Mesenchymal stem cell (in vitro differentiated cells and primary cell): Measurements from ENCODE around the gene SLC34A3.
A peak's percentile ranks its signal among the peaks of the same experiment; 100 is the strongest.

Source experiments
- DNase-seq: peaks from one replicate; pipeline ENCODE4 v3.0.0-alpha.2; 2013
- H2AFZ ChIP-seq: one replicate; pipeline ENCODE4 v1.6.1; 2013; ENCODE audit warnings: low read depth, mild to moderate bottlenecking, control low read depth, inconsistent platforms, low read length, moderate library complexity
- H2AK5ac ChIP-seq: 2 replicates; pipeline ENCODE4 v1.6.1; 2013; ENCODE audit warnings: low read length, moderate library complexity, mild to moderate bottlenecking, inconsistent platforms; ENCODE audit not compliant: severe bottlenecking
- H2BK120ac ChIP-seq: one replicate; pipeline ENCODE4 v1.6.1; 2013; ENCODE audit warnings: low read depth, mild to moderate bottlenecking, inconsistent platforms, low read length, moderate library complexity
- H2BK12ac ChIP-seq, 2 experiments: one replicate each; pipeline ENCODE4 v1.6.1; 2013; ENCODE audit warnings: inconsistent platforms in 2 of 2, low read length in 2 of 2, mild to moderate bottlenecking in 2 of 2, moderate library complexity in 2 of 2, control low read depth in 1 of 2
- H2BK15ac ChIP-seq: one replicate; pipeline ENCODE4 v1.6.1; 2013; ENCODE audit warnings: mild to moderate bottlenecking, low read depth, inconsistent platforms; ENCODE audit not compliant: poor library complexity, severe bottlenecking
- H2BK5ac ChIP-seq: 2 replicates; pipeline ENCODE4 v1.6.1; 2013; ENCODE audit warnings: low read depth, mild to moderate bottlenecking, low read length, control low read depth, inconsistent platforms; ENCODE audit not compliant: poor library complexity, severe bottlenecking
- H3K14ac ChIP-seq, 2 experiments: one replicate each; pipeline ENCODE4 v1.6.1; 2013; ENCODE audit warnings: inconsistent platforms in 2 of 2, low read length in 2 of 2, control low read depth in 1 of 2, mild to moderate bottlenecking in 1 of 2, moderate library complexity in 1 of 2
- H3K18ac ChIP-seq, 2 experiments: one replicate each; pipeline ENCODE4 v1.6.1; 2013; ENCODE audit warnings: inconsistent platforms in 2 of 2, low read length in 2 of 2, control low read depth in 1 of 2, low read depth in 1 of 2, mild to moderate bottlenecking in 1 of 2
- H3K23ac ChIP-seq, 2 experiments: one replicate each; pipeline ENCODE4 v1.6.1; 2013; ENCODE audit warnings: inconsistent platforms in 2 of 2, low read length in 2 of 2, mild to moderate bottlenecking in 2 of 2, moderate library complexity in 2 of 2, control low read depth in 1 of 2
- H3K27ac ChIP-seq: 2 replicates; pipeline ENCODE4 v1.5.1; 2013; ENCODE audit warnings: mild to moderate bottlenecking, moderate library complexity, low read length, control low read depth, inconsistent platforms; ENCODE audit not compliant: poor library complexity, severe bottlenecking
- H3K27me3 ChIP-seq, 2 experiments: 2 replicates each; pipeline versions ENCODE4 v1.6.1 to v1.7.0; 2013; ENCODE audit warnings: low read length in 2 of 2, mild to moderate bottlenecking in 2 of 2, moderate library complexity in 2 of 2, control low read depth in 1 of 2, inconsistent platforms in 1 of 2; ENCODE audit not compliant: control insufficient read depth in 1 of 2, insufficient read depth in 1 of 2
- H3K36me3 ChIP-seq, 2 experiments: 2 replicates each; pipeline versions ENCODE4 v1.6.1 to v1.7.0; 2013; ENCODE audit warnings: low read length in 2 of 2, control low read depth in 1 of 2, inconsistent platforms in 1 of 2, low read depth in 1 of 2, mild to moderate bottlenecking in 1 of 2; ENCODE audit not compliant: insufficient read depth in 2 of 2, control insufficient read depth in 1 of 2
- H3K4ac ChIP-seq, 2 experiments: one replicate each; pipeline ENCODE4 v1.6.1; 2013; ENCODE audit warnings: inconsistent platforms in 2 of 2, low read length in 2 of 2, mild to moderate bottlenecking in 2 of 2, moderate library complexity in 2 of 2, control low read depth in 1 of 2, low read depth in 1 of 2
- H3K4me1 ChIP-seq: 2 replicates; pipeline ENCODE4 v1.6.1; 2013; ENCODE audit warnings: low read depth, low read length, control low read depth; ENCODE audit not compliant: control insufficient read depth, insufficient read depth
- H3K4me2 ChIP-seq: 2 replicates; pipeline ENCODE4 v1.6.1; 2013; ENCODE audit warnings: low read length, mild to moderate bottlenecking, inconsistent platforms; ENCODE audit not compliant: poor library complexity, severe bottlenecking
- H3K4me3 ChIP-seq, 2 experiments: 2 replicates each; pipeline versions ENCODE4 v1.5.1 to v1.7.0; 2013; ENCODE audit warnings: low read length in 2 of 2, mild to moderate bottlenecking in 2 of 2, control low read depth in 1 of 2, low read depth in 1 of 2; ENCODE audit not compliant: insufficient read depth in 1 of 2
- H3K79me1 ChIP-seq: replicated peaks from 2 replicates; pipeline ENCODE4 v1.6.1; 2013; ENCODE audit warnings: mild to moderate bottlenecking, control low read depth, low read length, inconsistent platforms; ENCODE audit not compliant: poor library complexity, severe bottlenecking
- H3K9ac ChIP-seq: 2 replicates; pipeline ENCODE4 v1.7.0; 2013; ENCODE audit warnings: mild to moderate bottlenecking, low read length, moderate library complexity
- H3K9me3 ChIP-seq: 2 replicates; pipeline ENCODE4 v1.7.0; 2013; ENCODE audit warnings: mild to moderate bottlenecking, low read length; ENCODE audit not compliant: control insufficient read depth
- H4K8ac ChIP-seq: one replicate; pipeline ENCODE4 v1.6.1; 2013; ENCODE audit warnings: inconsistent platforms, mild to moderate bottlenecking, low read length, moderate library complexity
- H4K91ac ChIP-seq: one replicate; pipeline ENCODE4 v1.6.1; 2013; ENCODE audit warnings: mild to moderate bottlenecking, low read length, inconsistent platforms
- WGBS: methylation state at CpG from one replicate; pipeline ENCODE4 v1.1.7; 2013; ENCODE audit warnings: mixed read lengths; 5-methylcytosine and 5-hydroxymethylcytosine counted together

SLC34A3 gene

DNA sequence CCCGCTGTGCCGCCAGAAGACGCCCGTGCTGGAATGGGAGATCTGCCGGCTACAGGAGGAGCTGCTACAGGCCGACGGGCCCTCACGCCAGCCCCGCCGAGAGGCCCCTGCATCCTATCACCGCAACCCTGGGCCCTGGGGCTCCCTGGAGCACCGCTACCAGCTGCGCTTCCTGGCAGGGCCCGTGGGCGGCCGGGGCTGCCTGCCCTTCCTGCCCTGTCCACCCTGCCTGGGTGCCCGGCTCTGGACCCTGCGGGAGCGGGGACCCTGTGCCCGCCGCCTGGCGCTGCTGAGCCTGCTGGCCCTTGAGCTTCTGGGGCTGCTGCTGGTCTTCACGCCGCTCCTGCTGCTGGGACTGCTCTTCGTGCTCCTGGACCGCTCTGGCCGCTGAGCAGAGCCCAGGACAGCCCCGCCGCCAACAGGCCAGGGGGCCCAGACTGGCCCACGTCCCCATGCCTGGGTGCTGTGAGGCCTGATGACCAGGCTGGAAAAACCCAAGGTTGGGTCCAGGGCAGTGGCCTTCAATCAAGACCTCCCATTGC, 12.4 kb upstream of the SLC34A3 start:
- peak overlapping the region; percentile 59 for H4K8ac ChIP-seq
- no peak overlapping the region for H2BK5ac ChIP-seq
- no peak overlapping the region for H2BK120ac ChIP-seq
- H3K23ac ChIP-seq = peak overlapping the region in 1 of 2 experiments; percentile 40
- H3K79me1 ChIP-seq = no peaks in the 10 kb centered on the region
- WGBS = 97% methylated on average over 27 of the region's 30 CpGs
- H2AK5ac ChIP-seq = no peak overlapping the region
- peak overlapping the region in 1 of 2 experiments; percentile 58 for H3K4ac ChIP-seq
- no peak for DNase-seq
- H3K4me1 ChIP-seq = peaks cover 59% of the 10 kb centered on the region
- peak overlapping the region in 1 of 2 experiments; percentile 73 for H2BK12ac ChIP-seq
- no peaks in the 10 kb centered on the region for H3K27me3 ChIP-seq
- H3K9ac ChIP-seq = no peak overlapping the region
- H3K4me3 ChIP-seq = peak overlapping the region; percentile 5 to 69
- H3K14ac ChIP-seq = no peak overlapping the region
- H3K9me3 ChIP-seq = no peaks in the 10 kb centered on the region
- H3K18ac ChIP-seq = peak overlapping the region; percentile 14 to 19
- H2BK15ac ChIP-seq = peak overlapping the region; percentile 97
- peak overlapping the region; percentile 59 for H3K27ac ChIP-seq
- no peak overlapping the region for H3K4me2 ChIP-seq
- H2AFZ ChIP-seq = no peak overlapping the region
- H4K91ac ChIP-seq = peak overlapping the region; percentile 64
- H3K36me3 ChIP-seq = peaks cover 5 to 43% of the 10 kb centered on the region in 2 experiments

DNA sequence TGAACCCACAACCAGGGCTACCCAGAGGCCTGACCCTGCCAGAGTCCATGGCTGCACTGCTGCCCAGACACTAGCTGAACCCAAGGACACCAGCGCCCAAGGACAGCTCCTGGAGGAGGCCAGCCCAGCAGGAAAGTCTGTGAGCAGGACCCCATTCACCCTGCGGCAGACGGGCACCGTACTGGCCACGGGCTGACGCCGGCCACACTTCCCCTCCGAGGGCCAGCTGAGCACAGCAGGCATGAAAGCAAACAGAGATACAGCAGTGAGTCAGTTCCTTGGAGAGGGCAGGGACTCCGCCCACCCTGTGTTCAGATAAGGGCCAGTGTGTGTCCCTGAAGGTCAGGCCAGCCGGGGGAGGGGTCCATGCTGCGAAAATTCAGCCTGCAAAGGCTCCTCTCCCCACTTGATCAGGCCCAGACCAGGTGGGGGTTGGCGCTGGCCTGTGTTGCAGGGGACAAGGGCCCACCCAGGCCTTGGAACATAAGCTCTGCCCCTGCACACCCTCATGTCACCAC, 11.9 kb upstream of the SLC34A3 start:
- Histone ChIP-seq H3K79me1 (no peaks in the 10 kb centered on the region), H4K8ac (peak overlapping the region; percentile 75), H3K9me3 (no peaks in the 10 kb centered on the region), H3K4ac (peak overlapping the region in 1 of 2 experiments; percentile 57), H3K23ac (no peak overlapping the region), H3K4me2 (no peak overlapping the region), H4K91ac (peak overlapping the region; percentile 63), H2AK5ac (no peak overlapping the region), H3K4me1 (peaks cover 61% of the 10 kb centered on the region), H3K27me3 (no peaks in the 10 kb centered on the region), H2BK15ac (no peak overlapping the region), H2AFZ (no peak overlapping the region), H2BK120ac (no peak overlapping the region), H2BK12ac (peak overlapping the region in 1 of 2 experiments; percentile 65), H3K9ac (no peak overlapping the region), H3K4me3 (no peak overlapping the region), H3K14ac (no peak overlapping the region), H2BK5ac (no peak overlapping the region), H3K18ac (peak overlapping the region; percentile 11 to 19), H3K27ac (peak overlapping the region; percentile 59), H3K36me3 (peaks cover 5 to 37% of the 10 kb centered on the region in 2 experiments)
- peak; percentile 71 for DNase-seq
- 37% methylated on average over 12 of the region's 12 CpGs for WGBS

DNA sequence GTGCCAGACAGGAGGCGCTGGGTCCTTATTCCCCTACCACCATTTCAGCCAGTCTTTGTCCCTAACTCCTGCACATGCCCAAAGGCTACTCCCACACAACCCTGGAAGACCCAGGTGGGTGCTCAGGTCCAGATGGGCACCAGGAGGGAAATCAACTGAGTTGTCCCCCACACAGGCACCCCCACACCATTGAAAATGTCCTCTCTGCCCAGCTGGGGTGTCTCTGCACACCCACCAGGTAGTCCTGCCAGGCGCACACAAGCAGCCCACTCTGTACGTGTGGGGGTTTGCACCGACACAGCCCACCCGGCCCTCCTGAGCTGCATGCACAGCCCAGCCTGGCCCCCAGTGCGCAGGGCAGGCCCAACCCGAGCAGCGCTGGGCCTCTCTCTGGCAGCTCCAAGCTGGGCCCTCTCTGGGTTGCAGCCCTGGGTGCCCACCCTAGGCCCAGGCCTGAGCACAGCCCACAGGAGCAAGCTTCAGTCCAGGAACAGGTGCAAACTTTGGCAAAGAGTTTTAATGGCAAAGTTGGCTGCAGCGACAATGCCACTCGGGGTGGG, 10.9 kb upstream of the SLC34A3 start:
- H3K23ac ChIP-seq = no peak overlapping the region
- no peak overlapping the region for H2AK5ac ChIP-seq
- H3K4me2 ChIP-seq = no peak overlapping the region
- no peak overlapping the region for H2BK5ac ChIP-seq
- no peak overlapping the region for H3K4ac ChIP-seq
- WGBS = 93% methylated on average over 10 of the region's 10 CpGs
- peaks cover 67% of the 10 kb centered on the region for H3K4me1 ChIP-seq
- no peak for DNase-seq
- H3K4me3 ChIP-seq = no peak overlapping the region
- no peak overlapping the region for H2BK12ac ChIP-seq
- H2BK120ac ChIP-seq = no peak overlapping the region
- H4K8ac ChIP-seq = no peak overlapping the region
- no peak overlapping the region for H2BK15ac ChIP-seq
- no peak overlapping the region for H2AFZ ChIP-seq
- no peak overlapping the region for H3K27ac ChIP-seq
- H3K36me3 ChIP-seq = peaks cover 2 to 27% of the 10 kb centered on the region in 2 experiments
- no peak overlapping the region for H3K14ac ChIP-seq
- H3K18ac ChIP-seq = no peak overlapping the region
- no peak overlapping the region for H4K91ac ChIP-seq
- H3K9me3 ChIP-seq = no peaks in the 10 kb centered on the region
- no peaks in the 10 kb centered on the region for H3K79me1 ChIP-seq
- H3K9ac ChIP-seq = no peak overlapping the region
- no peaks in the 10 kb centered on the region for H3K27me3 ChIP-seq

DNA sequence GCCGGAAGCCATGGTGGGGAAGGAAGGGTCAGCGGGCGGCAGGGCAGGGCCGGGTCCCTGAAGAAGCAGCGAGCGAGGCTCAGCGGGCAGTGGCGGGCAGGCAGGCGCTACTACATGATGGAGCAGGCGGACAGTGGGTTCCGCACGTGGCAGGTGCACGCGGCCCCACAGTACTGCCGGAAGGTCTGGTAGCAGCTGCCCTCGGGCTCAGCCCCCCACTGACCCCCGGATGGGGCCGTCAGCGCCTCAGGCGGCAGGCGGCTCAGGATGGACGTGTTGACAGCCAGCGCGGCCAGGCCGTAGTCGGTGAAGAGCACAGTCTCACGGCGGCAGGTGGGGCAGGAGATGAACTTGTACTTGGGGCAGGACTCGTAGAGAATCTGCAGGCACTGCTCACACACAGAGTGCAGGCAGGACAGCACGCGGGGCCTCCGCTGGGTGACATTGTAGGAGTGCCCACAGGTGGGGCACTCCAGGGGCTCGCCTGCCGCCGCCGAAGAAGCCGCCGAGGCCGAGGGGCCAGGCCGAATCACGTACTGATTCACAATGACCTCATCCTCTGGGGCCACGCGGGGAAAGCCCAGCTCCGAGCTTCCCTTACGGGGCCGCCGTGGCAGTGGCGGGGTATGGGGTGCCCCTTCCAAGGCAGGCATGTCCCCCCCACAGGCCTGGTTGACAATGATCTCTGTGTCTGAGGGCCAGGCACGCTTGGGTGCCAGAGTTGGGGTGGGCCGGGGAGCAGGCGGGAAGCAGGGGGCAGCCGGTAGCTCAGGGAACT, 10.2 kb upstream of the SLC34A3 start:
- Histone ChIP-seq H2AFZ (no peak overlapping the region), H3K14ac (no peak overlapping the region), H3K27me3 (no peaks in the 10 kb centered on the region), H3K18ac (no peak overlapping the region), H2BK12ac (peak overlapping the region in 1 of 2 experiments; percentile 70), H2BK15ac (no peak overlapping the region), H2BK120ac (no peak overlapping the region), H3K4me3 (peak overlapping the region in 1 of 2 experiments; percentile 14), H2AK5ac (no peak overlapping the region), H3K36me3 (peaks cover 0 to 20% of the 10 kb centered on the region in 2 experiments), H3K9ac (no peak overlapping the region), H3K79me1 (no peaks in the 10 kb centered on the region), H3K9me3 (no peaks in the 10 kb centered on the region), H3K4me2 (no peak overlapping the region), H4K91ac (peak overlapping the region; percentile 14), H3K4me1 (peaks cover 67% of the 10 kb centered on the region), H3K4ac (no peak overlapping the region), H3K27ac (no peak overlapping the region), H2BK5ac (no peak overlapping the region), H3K23ac (no peak overlapping the region), H4K8ac (no peak overlapping the region)
- no peak for DNase-seq
- 92% methylated on average over 51 of the region's 52 CpGs for WGBS
